ENCODE results near the gene CCDC85B.

CCDC85B gene

GRCh38 chr11:65912845-65913244, 22.4 kb downstream of the CCDC85B start:
- DNase-seq: no peak

GRCh38 chr11:65915101-65915820, 24.8 kb downstream of the CCDC85B start:
- peak; percentile 78 for DNase-seq

GRCh38 chr11:65915821-65916251, 25.4 kb downstream of the CCDC85B start:
- DNase-seq: no peak

GRCh38 chr11:65916391-65916790, 25.9 kb downstream of the CCDC85B start:
- DNase-seq: no peak

- no peak for DNase-seq
These were observed 26.6 kb downstream of the CCDC85B start for GRCh38 chr11:65917077-65917433.

GRCh38 chr11:65917434-65918210, 27.1 kb downstream of the CCDC85B start:
- no peak for DNase-seq

GRCh38 chr11:65918211-65919140, 28.0 kb downstream of the CCDC85B start, which contains the start of gene C11orf68:
Gene C11orf68, minus strand, starts transcription at chr11:65919062. Its CDS starts 31 bp downstream, at chr11:65919031.
- peak; percentile 76 for DNase-seq

GRCh38 chr11:65919141-65919572, 28.7 kb downstream of the CCDC85B start, which contains the start of gene DRAP1:
Gene DRAP1, plus strand, starts transcription at chr11:65919426. Its CDS starts 76 bp downstream, at chr11:65919502.
- peak; percentile 99 for DNase-seq

GRCh38 chr11:65919573-65920371, 29.3 kb downstream of the CCDC85B start:
- DNase-seq: peak; percentile 71

GRCh38 chr11:65920372-65920802, 29.9 kb downstream of the CCDC85B start:
- DNase-seq: no peak

- DNase-seq: no peak
These were observed 30.6 kb downstream of the CCDC85B start for GRCh38 chr11:65921033-65921555.

GRCh38 chr11:65921876-65922275, 31.4 kb downstream of the CCDC85B start:
- DNase-seq: no peak

- no peak for DNase-seq
These were observed 32.1 kb downstream of the CCDC85B start for GRCh38 chr11:65922565-65922964.

- no peak for DNase-seq
These were observed 34.9 kb downstream of the CCDC85B start for GRCh38 chr11:65925397-65925796.

- DNase-seq: no peak
These were observed 37.5 kb downstream of the CCDC85B start for GRCh38 chr11:65927904-65928397.

GRCh38 chr11:65928667-65929066, 38.2 kb downstream of the CCDC85B start:
- DNase-seq: no peak

- DNase-seq: no peak
These were observed 41.5 kb downstream of the CCDC85B start for GRCh38 chr11:65931773-65932557.

GRCh38 chr11:65932558-65932919, 42.1 kb downstream of the CCDC85B start:
- peak; percentile 59 for DNase-seq

- no peak for DNase-seq
These were observed 43.5 kb downstream of the CCDC85B start for GRCh38 chr11:65934014-65934413.

GRCh38 chr11:65937766-65938165, 47.3 kb downstream of the CCDC85B start:
- DNase-seq: no peak
